Fibroblast of lung (primary cell): ENCODE measurements around the gene USP15. TPM values are rescaled to one million over a fixed set of nuclear protein-coding genes. Genes with fewer than 3 reads are reported as not detected.

Source experiments
- DNase-seq, 2 donors: peaks; one replicate each; pipeline versions ENCODE4 v3.0.0 to v3.0.0-alpha.2; 2010; ENCODE audit warnings: low read depth in 2 of 2
- H2AFZ ChIP-seq: 2 replicates; pipeline ENCODE4 v1.5.1; 2012; ENCODE audit warnings: low read length, control low read depth, inconsistent platforms
- H3K27ac ChIP-seq: 2 replicates; pipeline ENCODE4 v1.5.1; 2011; ENCODE audit warnings: low read length, control low read depth; ENCODE audit not compliant: insufficient read depth
- H3K27me3 ChIP-seq: 2 replicates; pipeline ENCODE4 v1.5.1; 2011; ENCODE audit warnings: mild to moderate bottlenecking, low read length; ENCODE audit not compliant: control insufficient read depth, insufficient read depth
- H3K36me3 ChIP-seq: 2 replicates; pipeline ENCODE4 v1.5.1; 2011; ENCODE audit warnings: low read length; ENCODE audit not compliant: control insufficient read depth, insufficient read depth
- H3K4me1 ChIP-seq: 2 replicates; pipeline ENCODE4 v1.5.1; 2011; ENCODE audit warnings: low read length; ENCODE audit not compliant: control insufficient read depth, insufficient read depth; ENCODE audit errors: extremely low read depth
- H3K4me2 ChIP-seq: 2 replicates; pipeline ENCODE4 v1.5.1; 2011; ENCODE audit warnings: low read length, control low read depth; ENCODE audit not compliant: insufficient read depth; ENCODE audit errors: extremely low read depth
- H3K4me3 ChIP-seq, 4 experiments: fragments of 200-600 bp in 1 of 4; sonication (generic) in 1 of 4; replicated peaks in 1 of 4; 2 replicates each; pipeline ENCODE4 v1.5.1; 2011 to 2016; ENCODE audit warnings: low read length in 4 of 4, low read depth in 3 of 4, mild to moderate bottlenecking in 3 of 4, control low read depth in 2 of 4, inconsistent platforms in 1 of 4, mixed read lengths in 1 of 4; ENCODE audit not compliant: insufficient read depth in 1 of 4; ENCODE audit errors: control extremely low read depth in 1 of 4
- H3K79me2 ChIP-seq: 2 replicates; pipeline ENCODE4 v1.5.1; 2012; ENCODE audit warnings: mild to moderate bottlenecking, low read length, inconsistent platforms; ENCODE audit not compliant: control insufficient read depth, insufficient read depth
- H3K9ac ChIP-seq: 2 replicates; pipeline ENCODE4 v1.5.1; 2011; ENCODE audit warnings: mild to moderate bottlenecking, low read length, control low read depth; ENCODE audit not compliant: insufficient read depth
- H3K9me3 ChIP-seq: 2 replicates; pipeline ENCODE4 v1.5.1; 2012; ENCODE audit warnings: low read depth, low read length; ENCODE audit not compliant: control insufficient read depth, insufficient read depth
- H4K20me1 ChIP-seq: 2 replicates; pipeline ENCODE4 v1.5.1; 2011; ENCODE audit warnings: low read length; ENCODE audit not compliant: control insufficient read depth, insufficient read depth; ENCODE audit errors: extremely low read depth
- CTCF ChIP-seq, 2 donors: IDR thresholded peaks in 1 of 2; conservative IDR thresholded peaks in 1 of 2; 1 replicate in 1 of 2; 2 replicates in 1 of 2; pipeline ENCODE4 v1.5.1; 2011 to 2012; ENCODE audit warnings: low read length in 2 of 2, control low read depth in 1 of 2, inconsistent platforms in 1 of 2, low read depth in 1 of 2, mild to moderate bottlenecking in 1 of 2
- EZH2 ChIP-seq: IDR thresholded peaks from 2 replicates; pipeline ENCODE4 v1.5.1; 2012; ENCODE audit warnings: low read length, control low read depth, mild to moderate bottlenecking; ENCODE audit errors: missing control alignments
- polyA plus RNA-seq, 2 donors: library from polyadenylated mRNA; depleted of rRNA in 1 of 2; stranded (reverse) in 1 of 2; unstranded in 1 of 2; fragments of >200 nt; gene quantifications; 2 replicates each; pipeline ENCODE4 v1.2.1, GENCODE V29; 2011 to 2012; ENCODE audit warnings: missing spikeins in 1 of 2
- total RNA-seq: library from RNA; depleted of rRNA; stranded (reverse); fragments of >200 nt; gene quantifications from 2 replicates; pipeline ENCODE4 v1.2.1, GENCODE V29; 2014

The USP15 gene
- total and polyA plus RNA-seq, 2 donors (not counting 1 experiment from before 2014, with no cell fraction given): 57.6 to 63.1 TPM

GRCh38 chr12:62304560-62304959 lies 44.4 kb downstream of the USP15 start:
- no peaks in the 10 kb centered on the region for H3K4me1 ChIP-seq
- peaks cover 3% of the 10 kb centered on the region for H3K36me3 ChIP-seq
- H3K4me2 ChIP-seq: no peak overlapping the region
- no peak overlapping the region for H3K9ac ChIP-seq
- H3K4me3 ChIP-seq: no peak overlapping the region
- no peaks in the 10 kb centered on the region for H3K9me3 ChIP-seq
- no peaks in the 10 kb centered on the region for H3K27me3 ChIP-seq
- TF ChIP-seq EZH2 (no peak), CTCF (conservative IDR thresholded peaks at IDR 0.05 in 1 of 2, IDR thresholded peaks at IDR 0.05 in 1 of 2; ENCODE audit: low read depth in 1 of 2, low read length in 2 of 2) (no peak)
- H3K27ac ChIP-seq: no peak overlapping the region
- H4K20me1 ChIP-seq: no peaks in the 10 kb centered on the region
- peaks cover 15% of the 10 kb centered on the region for H3K79me2 ChIP-seq
- H2AFZ ChIP-seq: no peak overlapping the region
- DNase-seq: no peak

GRCh38 chr12:62305778-62306177 lies 45.6 kb downstream of the USP15 start:
- H3K4me1 ChIP-seq: no peaks in the 10 kb centered on the region
- no peak for TF ChIP-seq EZH2
- TF ChIP-seq CTCF (conservative IDR thresholded peaks at IDR 0.05 in 1 of 2, IDR thresholded peaks at IDR 0.05 in 1 of 2; ENCODE audit: low read depth in 1 of 2, low read length in 2 of 2): no peak
- no peak overlapping the region for H3K4me2 ChIP-seq
- no peak for DNase-seq
- H3K4me3 ChIP-seq: no peak overlapping the region
- H3K9me3 ChIP-seq: no peaks in the 10 kb centered on the region
- peaks cover 12% of the 10 kb centered on the region for H3K79me2 ChIP-seq
- H3K27me3 ChIP-seq: no peaks in the 10 kb centered on the region
- peaks cover 3% of the 10 kb centered on the region for H3K36me3 ChIP-seq
- no peaks in the 10 kb centered on the region for H4K20me1 ChIP-seq
- no peak overlapping the region for H3K27ac ChIP-seq
- H3K9ac ChIP-seq: no peak overlapping the region
- H2AFZ ChIP-seq: no peak overlapping the region

- Histone ChIP-seq H3K4me2 (no peak overlapping the region), H3K79me2 (peaks cover 14% of the 10 kb centered on the region), H3K27me3 (no peaks in the 10 kb centered on the region), H3K36me3 (peaks cover 3% of the 10 kb centered on the region), H3K27ac (no peak overlapping the region), H3K9ac (no peak overlapping the region), H3K9me3 (no peaks in the 10 kb centered on the region), H2AFZ (no peak overlapping the region), H3K4me1 (no peaks in the 10 kb centered on the region), H3K4me3 (no peak overlapping the region), H4K20me1 (no peaks in the 10 kb centered on the region)
- no peak for DNase-seq
- no peak for TF ChIP-seq EZH2
- no peak for TF ChIP-seq CTCF (conservative IDR thresholded peaks at IDR 0.05 in 1 of 2, IDR thresholded peaks at IDR 0.05 in 1 of 2; ENCODE audit: low read depth in 1 of 2, low read length in 2 of 2)
Observed at GRCh38 chr12:62306569-62307530, 46.6 kb downstream of the USP15 start.
